Ureter (tissue), 1 donor: ENCODE data around the gene B4GALT5. TPM values are rescaled to one million over a fixed set of nuclear protein-coding genes. Genes with fewer than 3 reads are reported as not detected.
"Not testable (repeated sequence)": the region's sequence is repeated elsewhere in the genome, so short reads cannot be mapped to it uniquely, and the experiment has no call there.

Source experiments
- DNase-seq: peaks from one replicate; pipeline ENCODE4 v3.0.0-alpha.2; 2020; ENCODE audit warnings: low spot score
- total RNA-seq: library from RNA; stranded (reverse); gene quantifications from one replicate; pipeline ENCODE4 v1.2.4, GENCODE V29; 2023
- donor health status: DM: yes; HTN: yes; CAD: no.

Gene B4GALT5
- 40.9 TPM for total RNA-seq

- peak; percentile 79 for DNase-seq
Measured at GRCh38 chr20:49713753-49714712, at the start of gene B4GALT5. Gene B4GALT5 (minus strand): TSS chr20:49713878. CDS start chr20:49713690, 188 bp downstream.

DNA sequence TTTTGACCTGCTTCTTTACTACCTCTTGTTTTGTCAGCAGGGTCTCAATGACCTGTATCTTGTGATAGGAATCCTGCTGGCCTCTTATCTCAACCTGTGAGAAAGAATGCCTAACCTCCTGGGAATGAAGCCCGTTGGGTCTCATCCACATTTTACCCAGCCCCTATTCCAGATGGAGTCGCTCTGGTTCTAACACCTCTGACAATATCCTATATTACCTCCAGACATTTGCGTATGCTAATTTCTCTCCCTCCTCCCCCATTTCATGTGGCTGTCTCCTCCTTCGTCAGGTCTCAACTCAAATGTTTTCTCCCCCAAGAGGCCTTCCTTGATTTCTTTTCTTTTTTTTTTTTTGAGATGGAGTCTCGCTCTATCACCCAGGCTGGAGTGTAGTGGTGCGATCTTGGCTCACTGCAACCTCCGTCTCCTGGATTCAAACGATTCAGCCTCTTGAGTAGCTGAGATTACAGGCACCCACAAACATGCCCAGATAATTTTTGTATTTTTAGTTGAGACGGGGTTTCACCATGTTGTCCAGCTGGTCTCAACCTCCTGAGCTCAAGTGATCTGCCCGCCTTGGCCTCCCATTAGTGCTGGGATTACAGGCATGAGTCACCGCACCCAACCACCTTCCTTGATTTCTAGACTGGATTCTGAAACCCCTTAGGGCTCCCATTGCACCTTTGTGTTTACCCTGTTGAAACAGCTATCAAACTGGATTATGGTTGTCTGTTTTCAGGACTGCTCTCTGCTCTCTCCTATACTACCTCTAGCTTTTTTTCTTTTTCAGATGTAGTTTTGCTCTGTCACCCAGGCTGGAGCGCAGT is 49.5 kb upstream of the B4GALT5 start:
- DNase-seq, result no peak

DNA sequence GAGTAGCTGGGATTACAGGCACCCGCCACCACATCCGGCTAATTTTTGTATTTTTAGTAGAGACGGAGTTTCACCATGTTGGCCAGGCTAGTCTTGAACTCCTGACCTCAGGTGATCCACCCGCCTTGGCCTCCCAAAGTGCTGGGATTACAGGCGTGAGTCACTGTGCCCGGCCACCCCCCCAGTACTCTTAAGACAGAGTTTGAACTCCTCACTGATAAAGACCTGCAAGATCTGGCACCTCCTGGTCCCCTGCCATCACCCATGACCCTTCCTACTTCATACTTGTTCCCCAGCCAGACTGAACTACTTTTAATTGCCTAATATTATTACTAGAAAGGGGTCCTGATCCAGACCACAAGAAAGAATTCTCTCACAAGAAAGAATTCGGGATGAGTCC is 48.2 kb upstream of the B4GALT5 start:
- DNase-seq, result not testable (repeated sequence)

GRCh38 chr20:49759266-49759950 is 45.7 kb upstream of the B4GALT5 start:
- DNase-seq, result no peak

DNA sequence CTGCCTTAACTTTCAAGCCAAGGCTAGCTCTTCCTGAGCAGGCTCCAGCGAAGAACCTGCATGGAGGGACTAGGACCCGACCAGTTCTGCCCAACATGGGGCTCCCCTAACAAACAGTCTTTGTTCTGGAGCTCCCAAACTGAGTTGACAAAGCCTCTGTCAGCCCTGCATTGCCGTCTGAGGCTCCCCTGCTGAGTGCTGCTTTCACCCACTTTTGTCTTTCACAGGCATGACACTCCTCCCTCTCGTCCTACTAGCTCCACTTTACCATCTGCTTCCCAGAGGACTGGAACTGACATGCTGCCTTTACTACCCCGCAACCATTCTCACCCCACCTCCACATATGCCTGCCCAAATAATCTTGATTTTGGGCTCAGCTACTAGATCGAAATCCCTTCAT is 45.1 kb upstream of the B4GALT5 start:
- DNase-seq, result no peak

DNA sequence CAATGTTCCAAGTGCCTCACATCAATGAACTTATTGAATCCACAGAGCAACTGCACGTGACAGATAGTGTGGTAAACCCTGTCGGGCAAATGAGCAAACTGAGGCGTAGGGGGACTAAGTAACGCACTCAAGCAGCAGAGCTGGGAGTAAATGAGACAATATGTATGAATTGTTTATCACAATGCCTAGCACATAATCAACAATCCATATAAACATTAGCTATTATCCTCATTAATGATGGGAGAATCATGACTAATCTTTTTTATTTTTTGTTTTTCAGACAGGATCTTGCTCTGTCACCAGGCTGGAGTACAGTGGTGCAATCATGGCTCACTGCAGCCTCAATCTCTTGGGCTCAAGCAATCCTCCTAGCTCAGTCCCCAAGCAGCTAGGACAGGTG is 43.9 kb upstream of the B4GALT5 start:
- no peak for DNase-seq

DNA sequence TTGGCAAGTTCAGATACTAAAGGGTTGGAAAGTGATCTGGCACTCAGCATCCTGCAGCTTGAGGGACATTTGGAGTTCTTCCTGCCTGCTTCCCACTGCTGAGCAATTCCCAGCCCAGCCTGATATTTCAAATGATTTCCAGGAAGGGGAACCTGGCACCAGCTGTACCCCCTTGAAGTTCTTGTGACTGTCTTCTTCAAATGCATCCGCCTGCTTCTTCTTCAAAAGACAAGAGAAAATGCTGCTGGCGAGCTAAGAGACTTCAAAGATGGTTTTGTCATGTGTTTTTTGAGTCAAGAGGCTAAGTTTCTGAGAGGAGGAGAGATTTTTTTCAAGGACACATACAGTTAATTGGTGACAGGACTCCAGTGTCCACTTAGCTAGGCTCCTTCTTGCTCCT is 42.6 kb upstream of the B4GALT5 start:
- no peak for DNase-seq

- DNase-seq, result no peak
Measured at GRCh38 chr20:49754596-49754995, 40.9 kb upstream of the B4GALT5 start.

- no peak for DNase-seq
Measured at GRCh38 chr20:49753133-49753532, 39.5 kb upstream of the B4GALT5 start.

- no peak for DNase-seq
Measured at GRCh38 chr20:49752201-49752903, 38.7 kb upstream of the B4GALT5 start.

- DNase-seq, result no peak
Measured at GRCh38 chr20:49751397-49751736, 37.7 kb upstream of the B4GALT5 start.

DNA sequence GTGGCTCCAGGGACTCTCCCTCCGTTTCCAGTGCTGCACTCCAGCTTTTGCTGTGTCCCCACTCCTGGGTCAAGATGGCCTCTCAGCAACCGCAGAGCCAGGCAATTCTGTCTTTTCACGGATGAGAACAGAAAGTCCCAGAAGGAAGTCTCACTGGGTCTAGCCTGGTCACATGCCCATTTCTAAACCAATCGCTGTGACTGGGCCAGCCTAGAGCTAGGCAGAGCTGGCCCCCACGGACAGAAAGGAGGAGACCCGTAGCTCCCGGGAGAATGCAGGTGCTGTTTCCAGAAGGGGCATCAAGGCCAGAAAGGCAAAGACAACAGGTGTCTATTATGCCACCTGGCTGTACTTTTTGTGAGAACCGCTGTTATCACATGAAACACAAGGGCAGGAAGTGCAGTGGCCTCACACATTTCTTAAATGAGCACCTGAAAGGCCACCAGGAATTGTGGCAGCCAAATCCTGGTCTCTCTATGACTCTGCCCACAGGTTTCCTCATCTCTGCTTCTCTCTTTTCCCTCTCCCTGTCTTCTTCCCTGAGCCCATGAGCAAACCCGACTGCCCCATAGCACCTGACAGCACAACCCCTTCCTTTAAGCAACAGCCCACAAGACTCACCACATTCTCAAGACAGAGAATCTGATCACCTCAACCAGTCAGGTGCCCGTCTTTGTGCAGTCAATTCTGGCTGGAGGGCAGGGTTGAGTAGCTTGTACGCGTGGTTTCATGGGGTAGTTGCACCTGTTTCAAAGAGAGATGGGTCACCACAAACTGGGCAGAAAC is 37.1 kb upstream of the B4GALT5 start:
- DNase-seq, result no peak

DNA sequence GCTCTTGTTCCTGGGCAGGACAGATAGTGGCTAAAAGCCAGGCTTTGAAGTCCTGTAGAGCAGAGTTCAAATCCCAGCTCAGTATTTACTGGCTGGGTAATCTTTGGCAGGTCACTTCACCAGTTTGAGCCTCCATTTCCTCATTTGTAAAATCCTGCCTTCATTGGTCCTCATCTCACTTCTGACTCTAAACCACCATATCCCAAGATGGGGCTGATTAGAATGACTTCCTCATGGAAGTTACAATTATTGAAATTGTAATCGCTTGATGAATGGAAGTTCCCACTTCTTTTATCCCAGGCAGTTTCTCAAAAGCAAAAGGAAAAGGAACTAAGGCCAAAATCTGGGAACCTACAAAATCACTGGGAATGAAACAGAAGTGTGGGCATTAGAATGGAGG is 35.9 kb upstream of the B4GALT5 start:
- DNase-seq, result no peak

- no peak for DNase-seq
Measured at GRCh38 chr20:49748525-49748838, 34.8 kb upstream of the B4GALT5 start.

DNA sequence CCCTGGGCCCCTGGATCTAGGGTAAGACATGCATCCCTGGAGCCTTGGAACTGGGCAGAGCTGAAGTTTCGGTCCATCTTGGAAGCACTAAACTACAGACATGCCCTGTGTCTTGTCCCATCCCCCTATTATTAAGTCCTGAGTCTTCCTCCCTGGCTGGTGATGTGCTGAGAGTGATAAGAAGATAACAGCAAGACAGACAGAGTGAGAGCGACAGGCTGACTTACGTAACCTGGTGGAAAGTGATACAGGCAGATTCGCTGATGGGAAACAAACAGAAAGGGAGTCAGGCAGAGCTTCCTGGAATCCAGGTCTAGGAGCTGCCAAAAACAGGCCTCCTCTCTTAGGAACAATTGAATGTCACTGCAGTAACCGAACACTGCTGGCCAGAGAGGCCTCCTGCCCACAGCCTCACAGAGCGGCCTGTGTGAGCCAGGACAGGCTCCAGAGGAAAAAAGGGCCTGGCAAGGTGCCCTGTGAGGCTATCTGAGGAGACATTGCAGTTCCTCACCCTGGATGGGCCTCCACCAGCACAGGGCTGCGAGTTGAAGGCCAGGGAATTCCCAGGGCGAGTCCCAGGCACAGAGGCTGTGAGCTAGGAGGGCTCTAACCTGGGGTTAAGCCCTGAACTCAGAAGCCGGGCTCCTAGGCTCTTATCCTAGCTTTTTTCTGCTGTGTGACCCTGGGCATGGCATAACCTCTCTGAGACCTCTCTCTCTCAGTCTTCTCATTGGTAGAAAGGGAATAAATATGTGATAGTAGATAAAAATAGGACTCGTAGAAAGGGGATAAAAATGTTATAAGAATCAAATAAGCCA is 34.2 kb upstream of the B4GALT5 start:
- DNase-seq, result peak; percentile 85

DNA sequence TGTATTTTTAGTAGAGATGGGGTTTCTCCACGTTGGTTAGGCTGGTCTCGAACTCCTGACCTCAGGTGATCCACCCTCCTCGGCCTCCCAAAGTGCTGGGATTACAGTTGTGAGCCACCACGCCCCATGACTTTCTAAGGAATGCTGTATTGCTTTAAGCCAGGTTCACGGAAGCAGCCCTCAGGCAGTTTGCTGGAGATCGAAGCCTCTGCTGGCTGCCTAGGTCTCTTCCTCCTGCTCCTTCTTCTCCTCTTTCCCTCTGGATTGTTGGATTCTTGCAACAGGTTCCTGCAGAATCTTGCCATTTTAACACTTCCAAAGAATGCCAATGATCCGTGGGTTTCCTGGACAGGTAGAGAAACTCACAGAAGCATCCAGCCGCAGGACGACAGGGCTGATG is 29.3 kb upstream of the B4GALT5 start:
- DNase-seq, result no peak

DNA sequence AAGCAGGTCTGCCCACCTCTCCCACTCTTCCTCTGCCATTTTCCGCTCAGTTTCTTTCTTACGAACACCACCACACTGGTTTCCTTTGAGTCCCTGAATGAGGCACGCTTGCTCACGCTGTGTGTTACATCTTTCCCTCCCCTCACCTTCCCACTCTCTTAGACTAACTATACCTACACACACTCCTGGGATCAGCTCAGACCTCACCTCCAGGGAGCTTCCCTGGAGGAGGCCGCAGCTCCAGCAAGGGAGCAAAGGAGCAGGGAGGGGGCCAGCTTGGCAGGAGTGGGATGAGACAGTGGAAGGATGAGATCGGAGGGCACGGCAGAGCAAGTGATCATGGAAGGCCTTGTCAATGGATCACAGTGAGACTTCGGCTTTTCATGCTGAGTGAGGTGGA is 28.3 kb upstream of the B4GALT5 start:
- DNase-seq, result no peak

- DNase-seq, result no peak
Measured at GRCh38 chr20:49740807-49741206, 27.1 kb upstream of the B4GALT5 start.

DNA sequence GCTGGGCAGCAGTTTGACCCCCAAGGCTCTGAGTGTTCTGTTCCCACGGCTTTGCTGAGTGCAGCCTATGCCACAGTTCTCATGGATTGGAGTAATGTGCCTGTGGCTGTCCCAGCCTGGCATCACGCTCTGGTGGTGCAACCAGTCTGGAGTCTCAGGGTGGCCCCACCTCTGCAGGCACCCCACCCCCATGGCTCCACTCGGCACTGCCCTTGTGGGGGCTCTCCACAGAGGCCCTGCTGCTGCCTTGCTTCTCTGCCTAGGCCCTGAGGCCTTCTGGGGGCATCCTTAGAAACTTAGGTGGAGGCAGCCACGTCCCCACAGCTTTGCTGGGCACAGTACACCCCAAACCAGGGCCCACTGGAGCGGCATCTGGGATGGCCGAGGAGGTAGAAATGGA is 25.4 kb upstream of the B4GALT5 start:
- DNase-seq, result no peak

GRCh38 chr20:49737260-49737659 is 23.6 kb upstream of the B4GALT5 start:
- no peak for DNase-seq
